Transverse colon (tissue), 4 donors: ENCODE measurements around the gene PDE6A. TPM values are rescaled to one million over a fixed set of nuclear protein-coding genes. Genes with fewer than 3 reads are reported as not detected.
A peak's percentile ranks its signal among the peaks of the same experiment; 100 is the strongest.

Experiments used
- DNase-seq: peaks from one replicate; pipeline ENCODE4 v3.0.0-alpha.2; 2019
- H3K27ac ChIP-seq, 4 donors: fragments of 200-600 bp; sonication (generic); 2 replicates each; pipeline ENCODE4 v1.5.1; 2016 to 2018; ENCODE audit warnings: inconsistent platforms in 4 of 4
- H3K27me3 ChIP-seq: fragments of 200-600 bp; sonication (generic); 2 replicates; pipeline ENCODE4 v1.5.1; 2017; ENCODE audit warnings: inconsistent platforms
- H3K36me3 ChIP-seq, 4 donors: fragments of 200-600 bp; sonication (generic); 2 replicates each; pipeline ENCODE4 v1.5.1; 2017 to 2019; ENCODE audit warnings: inconsistent platforms in 4 of 4
- H3K4me1 ChIP-seq, 4 donors: fragments of 200-600 bp; sonication (generic); 2 replicates each; pipeline ENCODE4 v1.5.1; 2017 to 2020; ENCODE audit warnings: inconsistent platforms in 4 of 4
- H3K4me3 ChIP-seq, 4 donors: fragments of 200-600 bp; sonication (generic); 1 replicate in 1 of 4; 2 replicates in 3 of 4; pipeline versions ENCODE4 v1.5.1 to v1.6.1; 2017 to 2019; ENCODE audit warnings: inconsistent platforms in 4 of 4
- H3K9me3 ChIP-seq, 2 donors: fragments of 200-600 bp; sonication (generic); 2 replicates each; pipeline ENCODE4 v1.5.1; 2017 to 2019; ENCODE audit warnings: inconsistent platforms in 2 of 2
- CTCF ChIP-seq, 5 experiments: fragments of 200-600 bp in 3 of 5; fragments of 450-650 bp in 2 of 5; sonication (generic) in 3 of 5; IDR thresholded peaks; 1 replicate in 2 of 5; 2 replicates in 3 of 5; pipeline ENCODE4 v1.5.1; 2016 to 2017; ENCODE audit warnings: antibody characterized with exemption in 5 of 5, inconsistent platforms in 3 of 5, mild to moderate bottlenecking in 2 of 5, moderate library complexity in 1 of 5
- EP300 ChIP-seq: sonication (generic); formaldehyde crosslinking; IDR thresholded peaks from one replicate; pipeline ENCODE4 v1.6.1; 2017; ENCODE audit warnings: antibody characterized with exemption, low read depth
- POLR2A ChIP-seq: fragments of 450-650 bp; IDR thresholded peaks from one replicate; pipeline ENCODE4 v1.6.1; 2016; ENCODE audit warnings: antibody characterized with exemption, mild to moderate bottlenecking, moderate library complexity
- POLR2AphosphoS5 ChIP-seq, 3 donors: sonication (generic); formaldehyde crosslinking; IDR thresholded peaks; one replicate each; pipeline ENCODE4 v1.6.1; 2016; ENCODE audit warnings: antibody characterized with exemption in 3 of 3
- WGBS, 2 donors: methylation state at CpG; one replicate each; pipeline ENCODE4 v1.1.5; 2018; ENCODE audit warnings: low coverage in 1 of 2; 5-methylcytosine and 5-hydroxymethylcytosine counted together
- in situ Hi-C, 4 donors: fragments of 200-750 bp; cut with MboI; loops; one replicate each; pipeline versions ENCODE4 v1.15.0 to v1.15.1; 2017; ENCODE audit warnings: low sequenced_read_pairs in 3 of 4, low pct_ligation_motif_present in 1 of 4, low pct_unique_long_range_greater_than_20kb in 1 of 4
- intact Hi-C: fragments of 100-400 bp; cut with DNase I; formaldehyde crosslinking; loops from one replicate; pipeline ENCODE4 v1.15.1; 2023; ENCODE audit warnings: low total_unique reads
- total RNA-seq, 4 donors: library from RNA; depleted of rRNA; stranded (reverse); fragments of >200 nt; gene quantifications; one replicate each; pipeline ENCODE4 v1.1.0, GENCODE V29; 2016

The PDE6A gene
- total RNA-seq, 4 donors from 2014 or later, result 1.2 to 6.5 (median 3.5) TPM

GRCh38 chr5:149849280-149849965 is 95.2 kb downstream of the PDE6A start:
- peaks cover 11 to 30% (median 22%) of the 10 kb centered on the region in 4 donors for H3K4me1 ChIP-seq
- DNase-seq, result no peak
- intact Hi-C loops (no loop called here), in situ Hi-C loops (loop anchor here in 1 of 4 donors (25.0 kb wide), 2 partner anchors 263 to 363 kb away; no protein-coding TSS in a partner anchor)
- H3K9me3 ChIP-seq, result no peaks in the 10 kb centered on the region
- no peaks in the 10 kb centered on the region for H3K27me3 ChIP-seq
- TF ChIP-seq EP300, result no peak
- no peak for TF ChIP-seq POLR2AphosphoS5 (IDR thresholded peaks at IDR 0.05)
- TF ChIP-seq CTCF (IDR thresholded peaks at IDR 0.05), result no peak
- no peak for TF ChIP-seq POLR2A
- H3K36me3 ChIP-seq, result peaks cover 0 to 16% (median 5%) of the 10 kb centered on the region in 4 donors
- H3K27ac ChIP-seq, result peak overlapping the region; percentile 22 to 72 (median 58)
- WGBS, 2 donors, result 93 to 96% methylated on average over 5 to 8 of the region's 8 CpGs
- H3K4me3 ChIP-seq, result no peak overlapping the region

- Histone ChIP-seq H3K9me3 (no peaks in the 10 kb centered on the region), H3K4me1 (peaks cover 6 to 22% (median 15%) of the 10 kb centered on the region in 4 donors), H3K36me3 (peaks cover 0 to 23% (median 11%) of the 10 kb centered on the region in 4 donors), H3K4me3 (no peak overlapping the region), H3K27ac (no peak overlapping the region), H3K27me3 (no peaks in the 10 kb centered on the region)
- 80% methylated on average over 10 to 15 of the region's 15 CpGs for WGBS, 2 donors
- intact Hi-C loops, result no loop called here
- in situ Hi-C loops, result loop anchor here in 1 of 4 donors (25.0 kb wide), 2 partner anchors 265 to 365 kb away; no protein-coding TSS in a partner anchor
- DNase-seq, result no peak
- TF ChIP-seq CTCF (IDR thresholded peaks at IDR 0.05), result no peak
- TF ChIP-seq POLR2A, result no peak
- TF ChIP-seq EP300, result no peak
- TF ChIP-seq POLR2AphosphoS5 (IDR thresholded peaks at IDR 0.05), result no peak
These were observed 97.0 kb downstream of the PDE6A start for GRCh38 chr5:149847611-149848010.

- 88% methylated on average over 5 of the region's 5 CpGs; no CpG with 5 or more reads in 1 of the 2 donors for WGBS, 2 donors
- no peak overlapping the region for H3K27ac ChIP-seq
- no peak overlapping the region for H3K4me3 ChIP-seq
These were observed 98.6 kb downstream of the PDE6A start for GRCh38 chr5:149846021-149846420.

More at GRCh38 chr5:149846021-149846420, 98.6 kb downstream of the PDE6A start:
- in situ Hi-C loops (loop anchor here in 1 of 4 donors (25.0 kb wide), 2 partner anchors 266 to 366 kb away; no protein-coding TSS in a partner anchor), intact Hi-C loops (no loop called here)
- Histone ChIP-seq H3K36me3 (peaks cover 0 to 36% (median 15%) of the 10 kb centered on the region in 4 donors), H3K4me1 (peaks cover 5 to 18% (median 14%) of the 10 kb centered on the region in 4 donors), H3K27me3 (no peaks in the 10 kb centered on the region), H3K9me3 (no peaks in the 10 kb centered on the region)
- DNase-seq, result no peak
- TF ChIP-seq CTCF (IDR thresholded peaks at IDR 0.05) (no peak), POLR2A (no peak), EP300 (no peak), POLR2AphosphoS5 (IDR thresholded peaks at IDR 0.05) (no peak)
